GM12874 (cell line): ENCODE data around the gene TUBB2B.

Source experiments
- CTCF ChIP-seq: IDR thresholded peaks from 2 replicates; pipeline ENCODE4 v1.5.1; 2011; ENCODE audit warnings: low read depth, mild to moderate bottlenecking, control low read depth, low read length, moderate library complexity; ENCODE audit not compliant: insufficient read depth

TUBB2B gene

GRCh38 chr6:3190056-3190455 lies 37.4 kb downstream of the TUBB2B start:
- no peak for TF ChIP-seq CTCF

DNA sequence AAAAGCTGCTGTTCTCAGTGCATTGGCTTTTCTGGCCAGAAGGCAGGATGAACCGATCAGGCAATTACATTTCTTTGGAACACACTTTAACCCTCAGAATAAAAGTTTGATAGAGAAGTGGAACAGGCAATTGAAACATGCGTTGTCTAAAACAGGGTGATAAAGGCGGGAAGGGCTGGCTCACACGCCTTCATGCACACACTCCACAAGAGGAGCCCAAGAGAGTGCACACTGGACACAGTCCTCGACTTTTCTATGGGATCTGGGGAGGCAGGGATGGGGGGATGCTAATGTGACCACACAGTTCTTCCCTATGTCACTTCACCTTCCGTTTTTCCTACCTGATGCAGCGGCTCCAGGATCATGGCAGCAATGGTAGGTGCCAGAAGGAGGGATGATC lies 39.2 kb downstream of the TUBB2B start:
- TF ChIP-seq CTCF = no peak

DNA sequence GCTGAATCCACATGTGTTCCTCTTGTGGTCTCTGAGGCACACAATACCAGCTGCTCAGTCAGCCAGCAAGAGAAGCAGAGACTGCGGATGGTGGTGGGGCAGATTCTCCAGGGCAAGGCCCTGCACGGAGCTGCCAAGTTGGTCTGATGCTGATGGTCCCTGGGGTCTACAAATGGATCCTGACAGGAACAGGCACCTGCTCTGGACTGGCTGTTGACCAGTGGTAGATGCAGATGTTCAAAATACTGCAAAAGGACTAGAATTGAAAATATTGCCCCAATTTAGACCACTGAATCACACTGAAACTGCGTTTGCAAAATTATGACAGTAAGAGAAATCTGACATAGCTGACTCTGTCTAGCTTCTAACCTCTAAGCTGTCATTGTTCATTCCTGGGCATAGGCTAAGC lies 40.5 kb downstream of the TUBB2B start:
- TF ChIP-seq CTCF = no peak

- TF ChIP-seq CTCF = no peak
Observed at GRCh38 chr6:3183066-3183465, 44.4 kb downstream of the TUBB2B start.

DNA sequence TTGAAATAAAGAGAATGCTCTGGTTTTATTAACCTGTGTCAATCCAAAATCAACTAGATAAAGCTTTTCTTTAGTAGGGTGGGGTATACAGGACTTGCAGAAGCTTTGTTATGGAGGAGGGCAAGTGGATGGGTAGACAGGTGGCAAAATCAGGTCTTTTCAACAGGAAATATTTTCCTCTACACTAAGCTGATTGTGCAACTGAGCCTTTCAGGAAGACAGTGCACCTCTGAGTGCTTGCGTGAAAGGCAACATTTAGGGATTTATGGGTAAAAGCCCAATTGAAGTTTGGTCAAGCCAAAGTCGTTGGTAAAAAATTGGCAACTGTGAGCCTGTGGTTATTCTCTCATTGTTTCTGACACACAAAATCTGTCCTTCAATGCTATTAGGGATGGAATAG lies 46.3 kb downstream of the TUBB2B start:
- TF ChIP-seq CTCF = no peak

GRCh38 chr6:3176562-3177355 lies 50.7 kb downstream of the TUBB2B start:
- TF ChIP-seq CTCF = no peak

- TF ChIP-seq CTCF = no peak
Observed at GRCh38 chr6:3175715-3176402, 51.6 kb downstream of the TUBB2B start.
